Measurements from ENCODE around the gene ATRN.
"Not testable (repeated sequence)": the region's sequence is repeated elsewhere in the genome, so short reads cannot be mapped to it uniquely, and the experiment has no call there.

ATRN gene

GRCh38 chr20:3521852-3522740, 51.3 kb downstream of the ATRN start:
- H3K4me3 Mint-ChIP-seq = no peak overlapping the region
- no peaks in the 10 kb centered on the region for H3K27me3 Mint-ChIP-seq
- no peak overlapping the region for H3K27ac Mint-ChIP-seq
- H3K4me1 Mint-ChIP-seq (ENCODE audit: low read depth) = no peaks in the 10 kb centered on the region
- peaks cover 27% of the 10 kb centered on the region for H3K36me3 Mint-ChIP-seq (ENCODE audit: low read depth)
- peaks cover 24% of the 10 kb centered on the region for H3K9me3 Mint-ChIP-seq

GRCh38 chr20:3524696-3525095, 53.9 kb downstream of the ATRN start:
- peaks cover 24% of the 10 kb centered on the region for H3K9me3 Mint-ChIP-seq
- not testable (repeated sequence) for H3K27me3 Mint-ChIP-seq; H3K4me3 Mint-ChIP-seq; H3K27ac Mint-ChIP-seq; H3K4me1 Mint-ChIP-seq (ENCODE audit: low read depth)
- H3K36me3 Mint-ChIP-seq (ENCODE audit: low read depth) = peaks cover 23% of the 10 kb centered on the region

GRCh38 chr20:3532089-3532615, 61.3 kb downstream of the ATRN start:
- peaks cover 4% of the 10 kb centered on the region for H3K36me3 Mint-ChIP-seq (ENCODE audit: low read depth)
- H3K9me3 Mint-ChIP-seq = no peaks in the 10 kb centered on the region
- no peaks in the 10 kb centered on the region for H3K27me3 Mint-ChIP-seq
- no peaks in the 10 kb centered on the region for H3K4me1 Mint-ChIP-seq (ENCODE audit: low read depth)
- no peak overlapping the region for H3K4me3 Mint-ChIP-seq
- no peak overlapping the region for H3K27ac Mint-ChIP-seq

GRCh38 chr20:3537733-3538132, 66.9 kb downstream of the ATRN start:
- H3K4me1 Mint-ChIP-seq (ENCODE audit: low read depth); H3K27me3 Mint-ChIP-seq; H3K27ac Mint-ChIP-seq; H3K4me3 Mint-ChIP-seq; H3K9me3 Mint-ChIP-seq: not testable (repeated sequence)
- H3K36me3 Mint-ChIP-seq (ENCODE audit: low read depth) = peaks cover 21% of the 10 kb centered on the region

GRCh38 chr20:3539311-3540107, 68.7 kb downstream of the ATRN start:
- peaks cover 29% of the 10 kb centered on the region for H3K36me3 Mint-ChIP-seq (ENCODE audit: low read depth)
- H3K27me3 Mint-ChIP-seq = no peaks in the 10 kb centered on the region
- no peak overlapping the region for H3K27ac Mint-ChIP-seq
- H3K4me1 Mint-ChIP-seq (ENCODE audit: low read depth) = no peaks in the 10 kb centered on the region
- H3K9me3 Mint-ChIP-seq = no peaks in the 10 kb centered on the region
- H3K4me3 Mint-ChIP-seq = no peak overlapping the region

- H3K9me3 Mint-ChIP-seq = no peaks in the 10 kb centered on the region
- H3K27ac Mint-ChIP-seq = no peak overlapping the region
- no peak overlapping the region for H3K4me3 Mint-ChIP-seq
- H3K4me1 Mint-ChIP-seq (ENCODE audit: low read depth) = no peaks in the 10 kb centered on the region
- no peaks in the 10 kb centered on the region for H3K27me3 Mint-ChIP-seq
- H3K36me3 Mint-ChIP-seq (ENCODE audit: low read depth) = peaks cover 34% of the 10 kb centered on the region
Observed at GRCh38 chr20:3541887-3542721, 71.3 kb downstream of the ATRN start.

GRCh38 chr20:3543901-3544507, 73.2 kb downstream of the ATRN start:
- H3K27me3 Mint-ChIP-seq = no peaks in the 10 kb centered on the region
- no peaks in the 10 kb centered on the region for H3K4me1 Mint-ChIP-seq (ENCODE audit: low read depth)
- no peak overlapping the region for H3K27ac Mint-ChIP-seq
- peaks cover 25% of the 10 kb centered on the region for H3K36me3 Mint-ChIP-seq (ENCODE audit: low read depth)
- no peak overlapping the region for H3K4me3 Mint-ChIP-seq
- H3K9me3 Mint-ChIP-seq = no peaks in the 10 kb centered on the region

- no peaks in the 10 kb centered on the region for H3K4me1 Mint-ChIP-seq (ENCODE audit: low read depth)
- H3K27me3 Mint-ChIP-seq = no peaks in the 10 kb centered on the region
- H3K27ac Mint-ChIP-seq = no peak overlapping the region
- H3K4me3 Mint-ChIP-seq = no peak overlapping the region
- peaks cover 21% of the 10 kb centered on the region for H3K36me3 Mint-ChIP-seq (ENCODE audit: low read depth)
- H3K9me3 Mint-ChIP-seq = no peaks in the 10 kb centered on the region
Observed at GRCh38 chr20:3545401-3545925, 74.6 kb downstream of the ATRN start.

- no peak overlapping the region for H3K27ac Mint-ChIP-seq
- no peaks in the 10 kb centered on the region for H3K9me3 Mint-ChIP-seq
- H3K27me3 Mint-ChIP-seq = no peaks in the 10 kb centered on the region
- no peak overlapping the region for H3K4me3 Mint-ChIP-seq
- H3K4me1 Mint-ChIP-seq (ENCODE audit: low read depth) = peaks cover 13% of the 10 kb centered on the region
- H3K36me3 Mint-ChIP-seq (ENCODE audit: low read depth) = peaks cover 30% of the 10 kb centered on the region
Observed at GRCh38 chr20:3547906-3548305, 77.1 kb downstream of the ATRN start.

GRCh38 chr20:3550837-3551236, 80.0 kb downstream of the ATRN start:
- H3K27me3 Mint-ChIP-seq = no peaks in the 10 kb centered on the region

GRCh38 chr20:3551681-3552434, 81.0 kb downstream of the ATRN start:
- Mint-ChIP-seq H3K27me3 (no peaks in the 10 kb centered on the region), H3K4me3 (no peak overlapping the region), H3K27ac (peak overlapping the region; percentile 80), H3K9me3 (no peaks in the 10 kb centered on the region), H3K4me1 (ENCODE audit: low read depth) (peaks cover 13% of the 10 kb centered on the region), H3K36me3 (ENCODE audit: low read depth) (peaks cover 27% of the 10 kb centered on the region)

More at GRCh38 chr20:3550837-3551236, 80.0 kb downstream of the ATRN start:
- Mint-ChIP-seq H3K4me3 (no peak overlapping the region), H3K4me1 (ENCODE audit: low read depth) (peaks cover 13% of the 10 kb centered on the region), H3K9me3 (no peaks in the 10 kb centered on the region), H3K27ac (no peak overlapping the region), H3K36me3 (ENCODE audit: low read depth) (peaks cover 28% of the 10 kb centered on the region)

- Mint-ChIP-seq H3K36me3 (ENCODE audit: low read depth) (peaks cover 23% of the 10 kb centered on the region), H3K4me1 (ENCODE audit: low read depth) (peaks cover 13% of the 10 kb centered on the region), H3K27me3 (no peaks in the 10 kb centered on the region), H3K27ac (peak overlapping the region; percentile 9), H3K9me3 (no peaks in the 10 kb centered on the region), H3K4me3 (no peak overlapping the region)
Observed at GRCh38 chr20:3553663-3554062, 82.8 kb downstream of the ATRN start.

- Mint-ChIP-seq H3K27me3 (no peaks in the 10 kb centered on the region), H3K27ac (no peak overlapping the region), H3K4me1 (ENCODE audit: low read depth) (peaks cover 2% of the 10 kb centered on the region), H3K9me3 (no peaks in the 10 kb centered on the region), H3K36me3 (ENCODE audit: low read depth) (peaks cover 18% of the 10 kb centered on the region), H3K4me3 (no peak overlapping the region)
Observed at GRCh38 chr20:3557237-3557785, 86.5 kb downstream of the ATRN start.

Data from stimulated activated naive CD8-positive, alpha-beta T cell treated with anti-CD3 and anti-CD28 coated beads, Interleukin-15, Interleukin-2, amounts not matched to agents 100 ng/mL and 50 ng/mL, for 24 hours (primary cell).